Measurements from ENCODE around the gene SERTM2.

The SERTM2 gene

GRCh38 chrX:111561851-111562250, 50.4 kb downstream of the SERTM2 start:
- DNase-seq, result no peak

- no peak for DNase-seq
Measured at GRCh38 chrX:111567542-111568255, 56.3 kb downstream of the SERTM2 start.

- DNase-seq, result no peak
Measured at GRCh38 chrX:111568354-111568753, 56.9 kb downstream of the SERTM2 start.

GRCh38 chrX:111568817-111569216, 57.4 kb downstream of the SERTM2 start:
- no peak for DNase-seq

All from NCI-H446 treated with DMSO at 0.1 percent for 48 hours (cell line).